Skeletal muscle satellite cell (primary cell): Measurements from ENCODE around the gene WIZ. TPM values are rescaled to one million over a fixed set of nuclear protein-coding genes. Genes with fewer than 3 reads are reported as not detected.

Experiments
- H3K27me3 ChIP-seq: 2 replicates; pipeline ENCODE4 v1.7.0; 2013; ENCODE audit warnings: low read length; ENCODE audit not compliant: control insufficient read depth, insufficient read depth
- H3K36me3 ChIP-seq: 2 replicates; pipeline ENCODE4 v1.7.0; 2013; ENCODE audit warnings: mild to moderate bottlenecking, control low read depth, low read length; ENCODE audit not compliant: insufficient read depth
- H3K4me1 ChIP-seq: 2 replicates; pipeline ENCODE4 v1.7.0; 2013; ENCODE audit warnings: low read length; ENCODE audit not compliant: control insufficient read depth, insufficient read depth
- H3K4me2 ChIP-seq: 2 replicates; pipeline ENCODE4 v1.7.0; 2013; ENCODE audit warnings: mild to moderate bottlenecking, low read length
- H3K4me3 ChIP-seq: 2 replicates; pipeline ENCODE4 v1.7.0; 2013; ENCODE audit warnings: low read length
- H3K9ac ChIP-seq: 2 replicates; pipeline ENCODE4 v1.7.0; 2013; ENCODE audit warnings: mild to moderate bottlenecking, low read depth, low read length, moderate library complexity
- H3K9me3 ChIP-seq: replicated peaks from 2 replicates; pipeline ENCODE4 v1.7.0; 2013; ENCODE audit warnings: mild to moderate bottlenecking, control low read depth, low read length
- small RNA-seq: library from RNA; depleted of rRNA; stranded (forward); fragments of <200 nt; gene quantifications from one replicate; pipeline ENCODE3, GENCODE V24; 2012

The WIZ gene

DNA sequence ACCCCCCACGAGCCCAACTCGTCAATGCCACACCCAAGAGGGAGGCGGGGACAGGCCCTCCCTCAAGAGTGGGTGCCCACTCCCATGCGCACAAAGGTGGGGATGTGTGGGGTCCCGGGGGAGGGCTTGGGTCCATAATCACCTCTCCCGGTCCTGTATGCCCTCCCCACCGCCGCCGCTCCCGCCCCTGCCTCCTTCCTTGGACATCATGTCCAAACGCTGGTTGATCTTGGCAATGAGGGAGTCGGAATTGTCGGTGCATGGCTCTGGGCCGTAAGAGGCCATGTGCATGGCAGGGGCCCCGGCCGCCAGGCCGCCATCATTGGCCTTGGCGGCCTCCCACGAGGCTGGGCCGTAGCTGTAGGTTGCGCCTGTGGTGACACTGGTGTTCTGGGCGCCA, 76.1 kb downstream of the WIZ start:
- Histone ChIP-seq H3K4me2 (no peak overlapping the region), H3K9ac (no peak overlapping the region), H3K27me3 (no peaks in the 10 kb centered on the region), H3K4me3 (no peak overlapping the region), H3K4me1 (peaks cover 36% of the 10 kb centered on the region), H3K36me3 (peaks cover 48% of the 10 kb centered on the region), H3K9me3 (no peaks in the 10 kb centered on the region)

DNA sequence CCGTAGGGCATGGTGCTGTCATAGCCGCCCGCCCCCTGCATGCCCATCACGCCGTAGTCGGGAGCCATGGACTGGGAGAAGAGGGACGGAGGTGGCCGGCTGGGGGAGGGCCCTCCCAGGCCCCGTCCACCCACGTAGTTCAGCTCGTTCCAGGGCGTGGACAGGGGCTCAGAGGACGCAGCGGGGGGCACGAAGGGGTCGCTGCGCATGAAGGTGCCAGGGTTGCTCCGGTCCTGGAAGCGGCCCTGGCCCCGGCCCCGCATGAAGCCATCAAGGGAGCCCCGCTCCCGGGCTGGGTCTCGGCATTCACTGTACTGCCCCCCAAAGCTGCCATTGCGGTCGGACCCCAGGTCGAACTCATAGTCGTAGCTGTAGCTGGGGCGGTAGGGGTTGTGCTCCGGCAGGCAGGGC, 76.9 kb downstream of the WIZ start:
- Histone ChIP-seq H3K36me3 (peaks cover 56% of the 10 kb centered on the region), H3K4me3 (no peak overlapping the region), H3K4me2 (no peak overlapping the region), H3K9ac (no peak overlapping the region), H3K9me3 (no peaks in the 10 kb centered on the region), H3K4me1 (peaks cover 34% of the 10 kb centered on the region), H3K27me3 (no peaks in the 10 kb centered on the region)

DNA sequence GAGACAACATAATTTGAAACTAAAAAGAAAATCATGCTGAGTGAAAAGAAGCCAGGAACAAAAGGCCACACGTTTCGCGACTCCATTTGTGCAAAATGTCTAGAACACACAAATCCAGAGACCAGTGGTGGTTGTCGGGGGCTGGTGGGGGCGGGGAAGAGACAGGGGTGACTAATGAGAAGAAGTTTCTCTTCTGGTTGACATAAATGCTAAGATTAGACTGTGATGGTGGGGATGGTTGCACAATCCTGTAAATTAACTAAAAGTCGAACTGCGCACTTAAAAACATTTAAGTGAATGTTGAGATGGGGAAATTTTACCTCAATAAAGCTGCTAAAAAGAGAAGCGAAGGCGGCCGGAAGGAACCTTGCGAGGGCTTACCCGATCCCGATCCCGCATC, 77.3 kb downstream of the WIZ start:
- Histone ChIP-seq H3K4me3 (no peak overlapping the region), H3K9ac (no peak overlapping the region), H3K4me2 (no peak overlapping the region), H3K9me3 (no peaks in the 10 kb centered on the region), H3K36me3 (peaks cover 60% of the 10 kb centered on the region), H3K27me3 (no peaks in the 10 kb centered on the region), H3K4me1 (peaks cover 30% of the 10 kb centered on the region)

DNA sequence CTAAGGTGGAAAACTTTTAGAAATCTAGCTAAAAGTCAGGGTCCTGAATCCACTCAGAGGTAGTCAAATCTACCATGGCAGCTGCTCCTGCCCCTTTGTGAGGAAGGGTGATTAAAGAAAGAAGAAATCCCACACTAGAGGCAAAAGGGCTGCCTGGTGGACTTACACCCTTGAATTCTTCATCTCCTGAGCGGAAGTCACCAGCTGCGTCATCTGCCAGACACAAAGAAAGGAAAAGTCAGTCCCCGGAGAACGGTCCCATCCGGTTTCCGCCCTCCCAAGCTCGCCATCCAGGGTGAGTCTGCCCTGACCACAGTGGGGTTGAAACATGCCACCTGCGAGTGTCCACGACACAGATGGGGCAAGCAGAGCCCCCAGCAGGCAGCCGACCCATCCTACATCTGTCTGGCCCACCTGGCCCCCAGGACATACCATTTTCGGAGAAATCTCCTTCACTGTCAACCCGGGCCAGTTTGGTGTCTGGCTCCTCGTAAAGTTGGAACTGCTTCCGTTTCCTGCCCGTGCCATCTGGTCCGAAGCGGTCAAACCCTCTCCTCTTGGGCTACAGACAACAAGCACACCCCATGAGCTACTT, 77.9 kb downstream of the WIZ start:
- H3K36me3 ChIP-seq = peaks cover 65% of the 10 kb centered on the region
- peaks cover 25% of the 10 kb centered on the region for H3K4me1 ChIP-seq
- no peak overlapping the region for H3K4me2 ChIP-seq
- no peak overlapping the region for H3K9ac ChIP-seq
- no peak overlapping the region for H3K4me3 ChIP-seq
- H3K27me3 ChIP-seq = no peaks in the 10 kb centered on the region
- H3K9me3 ChIP-seq = no peaks in the 10 kb centered on the region

DNA sequence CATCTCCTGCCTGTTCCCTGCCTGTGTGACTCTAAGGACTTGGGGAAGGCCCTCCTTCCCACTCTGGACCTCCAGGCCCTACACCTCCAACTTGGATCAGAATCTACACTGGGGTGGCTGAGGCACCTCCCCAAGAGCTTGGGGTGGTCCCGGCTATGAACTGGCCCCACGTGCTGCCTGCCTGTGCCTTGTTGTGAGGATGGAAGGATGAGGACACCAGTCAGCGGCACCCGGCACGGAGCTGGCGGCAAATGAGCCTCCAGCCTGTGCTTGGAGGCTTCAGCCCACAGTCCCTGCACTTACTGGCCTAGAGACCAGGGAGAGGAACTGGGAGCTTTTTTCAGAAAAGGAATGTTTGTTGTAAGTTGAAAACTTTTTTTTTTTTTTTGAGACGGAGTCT, 78.6 kb downstream of the WIZ start:
- H3K4me2 ChIP-seq = no peak overlapping the region
- H3K27me3 ChIP-seq = no peaks in the 10 kb centered on the region
- H3K4me3 ChIP-seq = no peak overlapping the region
- no peak overlapping the region for H3K9ac ChIP-seq
- peaks cover 68% of the 10 kb centered on the region for H3K36me3 ChIP-seq
- H3K4me1 ChIP-seq = peaks cover 18% of the 10 kb centered on the region
- H3K9me3 ChIP-seq = no peaks in the 10 kb centered on the region

Small RNA genes within 50 kb of the gene (small RNA-seq; reads per million reads assigned to genes)
- gene MIR1470 = not detected
